BJ (cell line): ENCODE results near the gene EPHX1. TPM values are rescaled to one million over a fixed set of nuclear protein-coding genes. Genes with fewer than 3 reads are reported as not detected.

Source experiments
- CTCF ChIA-PET: fragments of 350-600 bp; formaldehyde crosslinking; extraction: SDS; loops from one replicate; lab custom pipeline; 2021; ENCODE audit warnings: antibody characterized with exemption, inconsistent platforms; lab: Yijun Ruan, JAX
- POLR2A ChIA-PET: fragments of 300-600 bp; sonication (Branson Sonifier 250); formaldehyde crosslinking; extraction: SDS; loops from one replicate; lab custom pipeline; 2021; ENCODE audit warnings: antibody characterized with exemption; lab: Charles Lee
- DNase-seq: peaks from one replicate; pipeline ENCODE4 v3.0.0-alpha.2; 2011; ENCODE audit warnings: low read depth
- H3K27me3 ChIP-seq: 2 replicates; pipeline ENCODE4 v1.6.0; 2011; ENCODE audit warnings: low read length; ENCODE audit not compliant: control insufficient read depth, insufficient read depth
- H3K36me3 ChIP-seq: 2 replicates; pipeline ENCODE4 v1.5.1; 2011; ENCODE audit warnings: low read length; ENCODE audit not compliant: control insufficient read depth, insufficient read depth
- H3K4me3 ChIP-seq: 2 replicates; pipeline ENCODE4 v1.5.1; 2011; ENCODE audit warnings: low read depth, mild to moderate bottlenecking, control low read depth, low read length
- CTCF ChIP-seq: IDR thresholded peaks from 2 replicates; pipeline ENCODE4 v1.5.1; 2011; ENCODE audit warnings: low read depth, mild to moderate bottlenecking, control low read depth, inconsistent platforms, low read length, moderate library complexity; ENCODE audit not compliant: insufficient read depth
- polyA plus RNA-seq: library from polyadenylated mRNA; depleted of rRNA; stranded (reverse); fragments of >200 nt; gene quantifications from 2 replicates; pipeline ENCODE4 v1.2.3, GENCODE V29; 2011

The EPHX1 gene
- polyA plus RNA-seq, 1 experiment: 34.3 TPM

DNA sequence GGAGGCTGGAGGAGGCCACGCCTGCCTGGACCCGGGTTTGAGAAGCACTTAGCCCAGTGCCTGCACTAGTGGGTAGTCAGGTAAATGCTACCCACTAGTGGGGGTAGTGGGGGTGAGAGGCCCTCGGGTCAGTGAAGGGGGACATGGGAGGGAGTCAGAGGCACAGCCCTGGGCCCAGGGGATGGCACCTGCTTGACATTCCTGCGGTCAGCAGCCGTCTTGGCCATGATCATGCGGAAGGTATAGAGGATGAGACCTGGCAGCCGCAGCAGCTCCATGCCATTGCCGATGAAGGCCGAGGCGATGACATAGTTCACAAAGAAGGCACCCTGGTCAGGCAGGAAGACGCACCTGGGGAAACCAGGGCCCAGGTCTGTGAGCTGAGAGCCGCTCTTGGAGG, 43.5 kb downstream of the EPHX1 start:
- no peak for TF ChIP-seq CTCF
- peaks cover 24% of the 10 kb centered on the region for H3K36me3 ChIP-seq
- CTCF ChIA-PET: interaction anchor here (1.5 kb wide), 1 partner anchor 378 kb away, joined by 5 read pairs; no protein-coding TSS in a partner anchor

GRCh38 chr1:225855503-225856300, 45.8 kb downstream of the EPHX1 start:
- ChIA-PET POLR2A (no interaction called here), CTCF (interaction anchor here (1.1 to 2.4 kb wide), 4 partner anchors 10 to 381 kb away, joined by 3 to 14 read pairs (median 6); no protein-coding TSS in a partner anchor)
- Histone ChIP-seq H3K27me3 (no peaks in the 10 kb centered on the region), H3K4me3 (no peak overlapping the region), H3K36me3 (peaks cover 36% of the 10 kb centered on the region)
- DNase-seq: no peak
- TF ChIP-seq CTCF: no peak

More for the DNA sequence above, 43.5 kb downstream of the EPHX1 start:
- Histone ChIP-seq H3K4me3 (no peak overlapping the region), H3K27me3 (no peaks in the 10 kb centered on the region)
- DNase-seq: no peak
- POLR2A ChIA-PET: no interaction called here

DNA sequence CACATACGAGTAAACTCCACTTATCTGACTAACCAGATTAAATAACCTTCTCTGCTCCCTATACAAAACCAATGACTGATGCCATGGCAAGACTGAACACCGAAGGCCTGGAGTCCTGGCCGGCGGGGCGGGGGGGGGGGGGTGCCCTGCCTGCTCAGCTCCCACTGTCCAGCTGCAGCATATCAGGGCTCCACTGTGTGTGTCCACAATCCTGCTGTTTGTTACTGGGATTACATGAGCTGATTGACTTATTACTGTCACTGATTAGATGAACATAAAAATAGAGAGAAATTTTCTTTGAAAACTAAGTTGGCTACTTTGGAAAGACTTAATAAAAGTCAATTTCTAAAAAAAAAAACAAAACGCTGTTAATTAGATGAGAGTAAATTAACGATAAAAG, 47.3 kb downstream of the EPHX1 start:
- TF ChIP-seq CTCF: no peak
- Histone ChIP-seq H3K36me3 (peaks cover 48% of the 10 kb centered on the region), H3K27me3 (no peaks in the 10 kb centered on the region), H3K4me3 (no peak overlapping the region)
- POLR2A ChIA-PET: no interaction called here
- no peak for DNase-seq
- CTCF ChIA-PET: interaction anchor here (1.3 to 2.4 kb wide), 3 partner anchors 11 to 382 kb away, joined by 3 to 10 read pairs (median 9); no protein-coding TSS in a partner anchor

GRCh38 chr1:225859151-225859550, 49.2 kb downstream of the EPHX1 start:
- CTCF ChIA-PET: interaction anchor here (0.6 to 1.3 kb wide), 7 partner anchors 17 to 385 kb away, joined by 3 to 5 read pairs (median 3); no protein-coding TSS in a partner anchor
- Histone ChIP-seq H3K4me3 (no peak overlapping the region), H3K36me3 (peaks cover 40% of the 10 kb centered on the region), H3K27me3 (no peaks in the 10 kb centered on the region)
- no peak for TF ChIP-seq CTCF
- DNase-seq: no peak
- POLR2A ChIA-PET: no interaction called here

GRCh38 chr1:225860107-225860506, 50.2 kb downstream of the EPHX1 start:
- no peaks in the 10 kb centered on the region for H3K27me3 ChIP-seq
- CTCF ChIA-PET: interaction anchor here (0.6 to 1.2 kb wide), 5 partner anchors 12 to 386 kb away, joined by 3 to 7 read pairs (median 3); no protein-coding TSS in a partner anchor
- no peak overlapping the region for H3K4me3 ChIP-seq
- no peak for TF ChIP-seq CTCF
- POLR2A ChIA-PET: no interaction called here
- DNase-seq: no peak
- peaks cover 39% of the 10 kb centered on the region for H3K36me3 ChIP-seq
